Right ventricle myocardium superior (tissue), 1 donor: ENCODE measurements around the gene TMF1. TPM values are rescaled to one million over a fixed set of nuclear protein-coding genes. Genes with fewer than 3 reads are reported as not detected.
A peak's percentile ranks its signal among the peaks of the same experiment; 100 is the strongest.

Source experiments
- ATAC-seq: fragments of 200-7000 bp; cut with Tn5 transposase; one replicate; pipeline ENCODE4 v1.9.1; 2020; ENCODE audit warnings: mild to moderate bottlenecking; ENCODE audit not compliant: poor library complexity
- DNase-seq: peaks from one replicate; pipeline ENCODE4 v3.0.0-alpha.2; 2020
- intact Hi-C: fragments of 100-400 bp; cut with DNase I; formaldehyde crosslinking; loops from one replicate; pipeline ENCODE4 v1.11.2; 2022
- microRNA-seq: library from miRNA; unstranded; fragments of <30 nt; microRNA quantifications from one replicate; pipeline ENCODE4 v1.2.0, GENCODE V29; 2020
- total RNA-seq: library from RNA; stranded (reverse); fragmentation: NEBNext Ultra II Directional; extraction: Animal tissue kit (Norgen Biotek cat#: 25700); gene quantifications from one replicate; pipeline ENCODE4 v1.2.1, GENCODE V29; 2021
- donor health status: DM: no; HTN: yes; CAD: no; lungs with severe emphysema.

Gene TMF1
- total RNA-seq, 1 donor from 2014 or later, result 16.6 TPM

DNA sequence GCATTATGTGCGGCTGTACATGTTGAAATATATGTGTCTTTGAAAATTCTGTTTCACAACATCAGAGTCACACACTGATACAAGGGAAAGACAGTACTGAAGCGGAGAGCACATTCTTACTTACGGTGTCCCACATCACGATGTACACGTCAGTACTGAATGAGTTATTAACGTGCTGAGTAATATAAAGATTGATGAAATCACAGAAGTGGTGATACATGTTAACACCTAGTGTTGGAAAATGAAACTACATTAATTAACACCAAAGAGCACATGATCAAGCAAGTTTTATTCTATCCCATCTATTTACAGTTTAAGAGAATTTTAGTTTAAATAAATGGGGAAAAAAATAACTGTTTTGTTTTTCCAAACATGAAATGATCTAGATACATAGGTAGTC is 54.2 kb downstream of the TMF1 start:
- no peak for ATAC-seq
- intact Hi-C loops, result no loop called here
- DNase-seq, result no peak

DNA sequence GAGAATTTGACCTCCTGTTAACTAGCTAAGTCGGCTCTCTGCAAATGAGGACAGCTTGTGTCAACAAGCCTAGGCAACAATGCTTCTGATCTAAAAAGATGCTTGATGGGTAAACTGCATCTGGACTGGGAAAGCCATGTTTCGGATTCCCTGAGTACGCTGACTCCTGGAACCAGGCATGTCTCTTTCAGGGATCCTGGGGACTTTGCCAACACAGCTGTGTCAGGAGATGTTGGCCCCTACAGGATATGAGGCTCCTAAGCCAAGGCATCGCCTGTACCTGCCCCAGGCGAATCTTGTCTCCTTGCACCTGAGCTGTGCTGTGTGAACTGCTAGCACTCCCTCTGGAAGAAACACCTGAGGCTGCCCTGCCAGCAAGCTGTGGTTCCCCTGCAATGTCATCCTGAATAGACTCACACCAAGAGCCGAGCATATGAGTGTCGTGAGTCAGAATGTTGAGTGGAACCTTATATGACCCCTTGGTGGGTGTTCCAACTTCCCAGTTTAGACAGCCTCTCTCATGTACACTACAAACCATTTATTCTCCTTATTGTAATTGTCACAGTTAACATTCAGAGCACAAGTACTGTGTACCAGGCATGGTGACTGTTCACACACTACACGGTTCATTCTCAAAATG is 55.7 kb downstream of the TMF1 start:
- ATAC-seq (peak; percentile 68), DNase-seq (no peak)
- intact Hi-C loops, result no loop called here

DNA sequence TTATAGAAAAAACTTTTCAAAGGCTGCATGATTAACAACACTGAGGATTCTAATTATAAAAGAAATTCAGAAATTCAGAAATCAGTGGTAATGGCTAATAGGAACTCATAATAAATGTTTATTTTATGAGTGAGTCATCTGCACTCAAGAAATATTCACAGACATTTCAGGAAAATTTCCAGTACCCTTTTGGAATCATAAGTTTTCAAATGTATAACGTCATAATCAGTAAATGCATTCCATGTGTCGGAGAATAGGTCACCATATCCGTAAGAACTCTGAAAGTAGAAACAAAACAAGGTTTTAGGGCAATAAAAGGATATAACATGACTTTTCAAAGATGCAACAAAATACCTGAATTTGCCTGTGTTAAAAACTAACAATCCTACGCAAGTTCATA is 63.4 kb downstream of the TMF1 start:
- DNase-seq, result no peak
- no peak for ATAC-seq
- intact Hi-C loops, result no loop called here

DNA sequence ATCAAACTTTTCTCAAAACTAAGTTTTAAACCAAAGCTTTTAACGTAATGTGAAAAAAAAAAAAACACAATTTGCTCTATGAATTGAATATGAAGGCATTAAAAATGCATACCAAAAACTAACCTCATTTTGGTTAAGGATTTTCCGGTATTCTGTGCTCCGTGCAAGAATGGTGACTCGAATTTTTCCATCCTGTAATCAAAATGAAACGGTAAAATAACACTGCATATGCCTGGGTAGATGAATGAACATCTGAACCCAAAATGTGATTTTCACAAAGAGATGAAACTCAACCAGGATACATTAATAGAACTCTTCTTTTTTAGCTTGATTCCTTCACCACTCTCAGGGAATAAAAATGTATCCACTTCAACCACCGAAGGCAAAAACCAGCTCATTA is 64.8 kb downstream of the TMF1 start:
- no peak for DNase-seq
- no peak for ATAC-seq
- intact Hi-C loops, result no loop called here

DNA sequence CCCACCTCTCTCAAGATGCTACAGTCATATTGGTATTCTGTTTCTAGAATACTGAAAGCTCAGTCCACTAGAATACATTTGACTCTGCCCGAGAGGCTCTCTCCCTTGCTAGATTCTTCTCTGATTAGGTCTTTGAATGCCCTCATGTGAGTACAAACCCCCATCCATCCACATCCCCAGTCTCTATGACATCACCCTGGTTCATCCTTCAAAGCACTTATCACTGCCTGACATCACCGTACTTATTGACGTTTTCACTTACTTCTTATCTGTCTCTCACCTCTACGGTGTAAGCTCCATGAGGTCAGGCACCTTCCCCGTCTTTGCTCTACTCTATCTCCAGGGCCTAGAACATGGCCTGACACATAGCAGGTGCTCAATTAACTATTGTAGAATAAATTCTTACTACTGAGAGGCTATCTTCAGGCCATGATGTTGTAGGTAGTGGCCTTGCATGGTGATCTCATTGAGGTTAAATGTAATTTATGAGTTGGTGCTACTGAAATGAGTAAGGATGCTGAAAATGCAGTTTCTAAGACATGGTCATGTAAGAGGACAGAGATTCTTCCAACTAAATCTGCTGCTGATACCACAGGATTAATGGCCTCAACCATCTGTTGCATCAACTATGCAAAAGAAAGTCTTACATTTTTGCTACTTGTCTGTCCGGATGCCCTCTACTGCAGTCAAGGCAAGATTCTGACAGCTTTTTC is 65.5 kb downstream of the TMF1 start:
- ATAC-seq, result no peak
- intact Hi-C loops, result no loop called here
- no peak for DNase-seq

DNA sequence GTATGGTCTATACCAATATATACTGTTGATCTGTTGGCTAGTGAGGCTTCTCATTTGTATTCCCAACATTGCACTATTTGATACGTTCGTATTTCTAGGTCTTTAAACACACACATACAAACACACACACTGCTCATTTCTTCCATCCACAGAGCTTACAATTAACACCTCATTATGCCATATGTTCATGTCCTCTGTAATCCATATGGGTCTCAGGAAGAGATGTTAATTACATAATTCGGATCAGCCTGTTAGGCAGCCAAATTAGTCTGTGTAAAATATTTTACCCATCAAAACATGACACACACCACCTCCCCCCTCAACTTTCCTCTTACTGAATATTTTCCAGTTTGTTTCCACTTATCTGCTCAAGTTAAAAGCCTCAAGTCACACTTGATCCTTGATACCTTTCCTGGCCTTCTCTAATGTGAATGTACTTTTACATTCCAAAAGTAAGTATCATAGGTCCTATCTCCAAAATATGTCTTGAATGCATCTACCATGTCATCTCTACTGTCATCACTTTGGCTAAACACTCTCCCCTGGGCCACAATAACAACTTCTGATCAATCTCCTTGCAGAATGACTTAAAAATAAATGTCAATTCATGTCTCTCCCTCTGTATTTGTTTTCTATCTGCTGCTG is 66.9 kb downstream of the TMF1 start:
- intact Hi-C loops, result no loop called here
- DNase-seq (no peak), ATAC-seq (no peak)

DNA sequence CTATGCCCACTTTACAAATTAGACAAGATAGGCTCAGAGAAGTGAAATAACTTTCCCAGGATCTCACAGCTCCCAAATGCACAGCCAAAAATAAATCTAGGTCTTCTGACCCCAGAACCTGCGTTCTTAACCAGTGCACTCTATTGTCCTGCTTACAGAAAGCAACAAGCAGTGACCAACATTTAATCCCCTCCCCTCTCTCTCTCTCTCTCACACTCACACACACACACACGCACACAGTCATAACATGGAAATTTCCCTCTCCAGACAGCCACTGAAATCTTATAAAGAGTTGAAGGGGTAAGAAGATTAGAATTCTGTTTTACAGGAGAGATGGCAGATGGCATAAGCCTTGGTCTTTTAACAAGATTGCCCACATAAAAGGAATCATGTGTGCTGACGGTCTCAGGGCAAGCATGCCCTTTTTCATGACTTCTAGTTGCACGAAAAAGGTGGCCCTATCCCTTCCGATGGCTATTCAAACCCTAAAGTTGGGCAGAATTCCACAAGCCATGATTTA is 68.1 kb downstream of the TMF1 start:
- no peak for DNase-seq
- no peak for ATAC-seq
- intact Hi-C loops, result no loop called here

DNA sequence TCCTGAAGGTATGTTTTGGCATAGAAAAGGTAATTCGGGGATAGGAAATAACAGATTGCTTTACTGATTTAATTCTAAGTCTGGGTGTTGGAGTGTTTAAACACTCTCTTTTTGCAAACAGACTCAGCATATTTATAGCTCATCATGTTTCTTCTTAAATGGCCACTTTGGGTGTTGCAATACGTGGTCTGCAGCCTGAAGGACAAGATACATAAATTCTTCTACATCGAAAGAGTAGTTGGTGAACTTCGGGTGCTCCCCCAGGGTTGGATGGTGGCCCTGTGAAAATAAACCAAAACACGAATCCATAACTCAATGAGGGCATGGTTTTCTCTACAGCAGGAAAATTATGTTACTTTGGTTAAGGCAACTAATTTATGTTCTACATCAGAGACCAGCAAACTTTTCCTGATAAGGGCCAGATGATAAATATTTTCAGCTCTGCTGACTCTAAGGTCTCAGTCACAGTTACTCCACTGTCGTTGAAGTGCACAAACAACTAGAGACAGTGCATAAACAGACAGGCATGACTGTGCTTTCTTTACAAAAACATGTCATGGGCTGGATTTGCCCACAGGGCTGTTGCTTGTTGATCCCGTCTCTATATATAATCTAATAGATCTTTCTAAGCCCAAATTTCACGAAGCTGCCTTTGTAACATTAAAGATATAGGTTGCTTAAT is 74.5 kb downstream of the TMF1 start:
- DNase-seq, result no peak
- no peak for ATAC-seq
- intact Hi-C loops, result no loop called here

DNA sequence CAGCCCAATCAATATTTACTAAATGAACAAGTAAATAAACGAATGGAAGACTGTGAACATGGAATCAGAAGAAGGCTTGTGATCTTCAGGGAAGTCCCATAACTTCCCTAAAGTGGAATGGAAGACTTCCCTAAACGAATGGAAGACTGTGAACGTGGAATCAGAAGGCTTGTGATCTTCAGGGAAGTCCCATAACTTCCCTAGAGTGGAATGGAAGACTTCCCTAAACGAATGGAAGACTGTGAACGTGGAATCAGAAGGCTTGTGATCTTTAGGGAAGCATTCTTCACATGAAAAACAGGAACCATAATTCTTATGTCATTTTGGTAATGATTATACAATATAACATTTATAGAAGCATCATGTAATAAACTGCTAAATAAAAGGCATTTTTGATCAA is 77.4 kb downstream of the TMF1 start:
- DNase-seq (no peak), ATAC-seq (no peak)
- intact Hi-C loops, result no loop called here

DNA sequence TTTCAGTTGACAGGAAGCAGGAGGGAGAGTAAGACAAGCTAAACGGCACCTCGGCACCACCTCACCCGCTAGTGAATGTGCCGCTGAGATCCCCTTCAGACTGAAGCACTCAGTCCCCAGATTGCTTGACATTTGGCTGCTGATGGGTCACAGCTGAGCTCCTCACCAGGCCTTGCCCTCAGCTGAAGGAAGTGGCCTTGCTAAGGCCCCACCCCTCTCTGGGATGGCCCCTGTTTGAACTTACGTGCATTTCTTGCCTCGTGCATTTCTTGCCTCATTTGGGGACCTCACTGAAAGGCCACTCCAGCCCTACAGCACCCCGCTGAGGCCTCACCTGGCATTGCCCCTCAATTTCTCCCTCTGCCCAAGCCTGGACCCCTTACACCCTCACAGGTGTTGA is 78.5 kb downstream of the TMF1 start:
- ATAC-seq (no peak), DNase-seq (no peak)

DNA sequence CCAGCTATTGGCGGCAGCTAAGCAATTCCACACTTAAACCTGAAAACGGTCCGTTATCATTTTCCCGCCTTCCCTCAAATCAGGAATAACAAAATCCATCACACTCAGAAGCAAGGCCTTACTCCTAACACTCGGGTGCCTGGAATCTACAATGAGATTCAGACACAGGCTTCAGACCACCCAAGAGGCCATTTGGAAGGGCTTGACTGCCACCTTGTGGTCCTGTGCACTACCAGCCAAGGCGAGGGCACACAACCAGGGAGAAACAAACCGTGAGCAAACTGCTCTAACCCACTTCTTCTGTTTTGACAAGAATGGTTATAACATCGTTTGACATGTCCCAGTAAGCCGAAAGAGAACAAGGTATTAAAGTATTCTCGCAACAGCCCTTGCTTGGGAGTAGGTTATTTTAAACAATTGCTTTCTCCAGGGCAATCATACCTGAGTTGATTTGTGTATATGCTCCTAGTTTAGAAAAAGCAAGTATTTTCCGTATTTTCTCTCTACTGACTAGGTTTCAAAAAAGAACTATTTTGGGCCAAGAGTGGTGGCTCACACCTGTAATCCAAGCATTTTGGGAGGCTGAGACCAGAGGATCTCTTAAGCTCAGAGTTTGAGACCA is 79.7 kb downstream of the TMF1 start:
- intact Hi-C loops, result no loop called here
- ATAC-seq (peak; percentile 74), DNase-seq (no peak)

More for the DNA sequence above, 78.5 kb downstream of the TMF1 start:
- intact Hi-C loops, result no loop called here

Small RNAs within 50 kb of the gene (microRNA-seq; reads per million reads assigned to microRNA genes)
- gene MIR3136, result 1.6 reads per million

Other genes starting within 250 kb of the TMF1 start
- not detected for gene TAFA4, start 119.8 kb downstream of the TMF1 start, total RNA-seq
- gene EOGT, start 38.6 kb downstream of the TMF1 start, total RNA-seq, result 28.7 TPM
- 84.4 TPM for gene UBA3, start 28.0 kb upstream of the TMF1 start, total RNA-seq
- gene ARL6IP5, start 32.6 kb upstream of the TMF1 start, total RNA-seq, result 184 TPM
- gene LMOD3, start 70.3 kb upstream of the TMF1 start, total RNA-seq, result 148 TPM